ENCODE measurements around the gene PIEZO2.

GRCh38 chr18:11149441-11150270, at the start of gene PIEZO2:
- TF ChIP-seq, protein P1, sequence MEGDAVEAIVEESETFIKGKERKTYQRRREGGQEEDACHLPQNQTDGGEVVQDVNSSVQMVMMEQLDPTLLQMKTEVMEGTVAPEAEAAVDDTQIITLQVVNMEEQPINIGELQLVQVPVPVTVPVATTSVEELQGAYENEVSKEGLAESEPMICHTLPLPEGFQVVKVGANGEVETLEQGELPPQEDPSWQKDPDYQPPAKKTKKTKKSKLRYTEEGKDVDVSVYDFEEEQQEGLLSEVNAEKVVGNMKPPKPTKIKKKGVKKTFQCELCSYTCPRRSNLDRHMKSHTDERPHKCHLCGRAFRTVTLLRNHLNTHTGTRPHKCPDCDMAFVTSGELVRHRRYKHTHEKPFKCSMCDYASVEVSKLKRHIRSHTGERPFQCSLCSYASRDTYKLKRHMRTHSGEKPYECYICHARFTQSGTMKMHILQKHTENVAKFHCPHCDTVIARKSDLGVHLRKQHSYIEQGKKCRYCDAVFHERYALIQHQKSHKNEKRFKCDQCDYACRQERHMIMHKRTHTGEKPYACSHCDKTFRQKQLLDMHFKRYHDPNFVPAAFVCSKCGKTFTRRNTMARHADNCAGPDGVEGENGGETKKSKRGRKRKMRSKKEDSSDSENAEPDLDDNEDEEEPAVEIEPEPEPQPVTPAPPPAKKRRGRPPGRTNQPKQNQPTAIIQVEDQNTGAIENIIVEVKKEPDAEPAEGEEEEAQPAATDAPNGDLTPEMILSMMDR (IDR thresholded peaks at IDR 0.05): no peak
- TF ChIP-seq POLR2A (IDR thresholded peaks at IDR 0.05): no peak
- TF ChIP-seq POLR2AphosphoS5 (IDR thresholded peaks at IDR 0.05): no peak

Measured in breast epithelium (tissue), 3 donors.